Adrenal gland (tissue), 12 donors: ENCODE measurements around the gene SPTAN1. TPM values are rescaled to one million over a fixed set of nuclear protein-coding genes. Genes with fewer than 3 reads are reported as not detected.

ENCODE experiments used
- DNase-seq, 7 donors: peaks; one replicate each; pipeline ENCODE4 v3.0.0-alpha.2; 2019 to 2020
- H3K27ac ChIP-seq, 5 donors: fragments of 200-600 bp; sonication (generic) in 4 of 5; 1 replicate in 3 of 5; 2 replicates in 2 of 5; pipeline versions ENCODE4 v1.5.1 to v1.8.0; 2016 to 2020; ENCODE audit warnings: mild to moderate bottlenecking in 1 of 5
- H3K27me3 ChIP-seq: fragments of 200-600 bp; 2 replicates; pipeline ENCODE4 v1.8.0; 2021
- H3K36me3 ChIP-seq, 2 donors: fragments of 200-600 bp; replicated peaks in 1 of 2; 1 replicate in 1 of 2; 2 replicates in 1 of 2; pipeline versions ENCODE4 v1.5.1 to v1.8.0; 2018 to 2022
- H3K4me1 ChIP-seq, 2 donors: fragments of 200-600 bp; replicated peaks in 1 of 2; 1 replicate in 1 of 2; 2 replicates in 1 of 2; pipeline versions ENCODE4 v1.5.1 to v1.8.0; 2018 to 2021
- H3K4me3 ChIP-seq, 4 donors: fragments of 200-600 bp; sonication (generic) in 3 of 4; one replicate each; pipeline ENCODE4 v1.5.1; 2016 to 2018
- H3K9me3 ChIP-seq, 3 donors: fragments of 200-600 bp; sonication (generic) in 1 of 3; replicated peaks in 1 of 3; 1 replicate in 2 of 3; 2 replicates in 1 of 3; pipeline versions ENCODE4 v1.5.1 to v1.8.0; 2016 to 2021
- POLR2A ChIP-seq, 2 donors: fragments of 450-650 bp; IDR thresholded peaks; one replicate each; pipeline ENCODE4 v1.6.1; 2017; ENCODE audit warnings: antibody characterized with exemption in 2 of 2, mild to moderate bottlenecking in 2 of 2, moderate library complexity in 1 of 2
- WGBS, 4 donors: extraction: QIAGEN DNeasy Blood & Tissue Kit in 2 of 4; methylation state at CpG; one replicate each; pipeline versions ENCODE4 v1.1.5 to v1.1.7; 2013 to 2017; 5-methylcytosine and 5-hydroxymethylcytosine counted together
- intact Hi-C, 2 donors: fragments of 100-400 bp; cut with DNase I; formaldehyde crosslinking; loops; one replicate each; pipeline versions ENCODE4 v1.14.1 to v1.15.0; 2022 to 2023
- polyA plus RNA-seq, 3 donors: library from polyadenylated mRNA; stranded (reverse); fragments of 200-250 nt in 2 of 3; fragments of 350-450 nt in 1 of 3; fragmentation: Illumina TruSeq in 1 of 3; extraction: RNeasy Lipid Tissue Mini Kit (QIAGEN cat#74804) in 1 of 3; gene quantifications; one replicate each; pipeline ENCODE4 v1.2.3, GENCODE V29; 2013 to 2014
- total RNA-seq, 9 donors: library from RNA; depleted of rRNA in 4 of 9; stranded (reverse); fragments of >200 nt in 4 of 9; fragments of 120-200 nt in 1 of 9; fragmentation: NEBNext Ultra II Directional in 1 of 9; extraction: Animal tissue kit (Norgen Biotek cat#: 25700) in 1 of 9; gene quantifications; one replicate each; pipeline versions ENCODE4 v1.1.0 to v1.2.4, GENCODE V29; 2013 to 2023
- TF ChIP-seq, protein P1 (sequence below), 6 experiments: fragments of 450-650 bp in 4 of 6; fragments of 200-600 bp in 2 of 6; sonication (generic) in 1 of 6; IDR thresholded peaks; 1 replicate in 5 of 6; 2 replicates in 1 of 6; pipeline versions ENCODE4 v1.5.1 to v1.8.0; 2016 to 2021; ENCODE audit warnings: antibody characterized with exemption in 6 of 6, mild to moderate bottlenecking in 2 of 6, moderate library complexity in 1 of 6
- donor health status: healthy with polysubstance abuse.
- donor health status: Bipolar disorder and iron deficiency.
- donor health status: DM: yes; HTN: yes; CAD: no.
- donor health status: DM: no; HTN: no; CAD: no.
- donor health status: DM: no; HTN: no; CAD: no.
- donor health status: DM: yes; HTN: yes; CAD: no.

Gene SPTAN1
- total and polyA plus RNA-seq, 12 donors, result 136 to 316 (median 227) TPM

- TF ChIP-seq, protein P1, sequence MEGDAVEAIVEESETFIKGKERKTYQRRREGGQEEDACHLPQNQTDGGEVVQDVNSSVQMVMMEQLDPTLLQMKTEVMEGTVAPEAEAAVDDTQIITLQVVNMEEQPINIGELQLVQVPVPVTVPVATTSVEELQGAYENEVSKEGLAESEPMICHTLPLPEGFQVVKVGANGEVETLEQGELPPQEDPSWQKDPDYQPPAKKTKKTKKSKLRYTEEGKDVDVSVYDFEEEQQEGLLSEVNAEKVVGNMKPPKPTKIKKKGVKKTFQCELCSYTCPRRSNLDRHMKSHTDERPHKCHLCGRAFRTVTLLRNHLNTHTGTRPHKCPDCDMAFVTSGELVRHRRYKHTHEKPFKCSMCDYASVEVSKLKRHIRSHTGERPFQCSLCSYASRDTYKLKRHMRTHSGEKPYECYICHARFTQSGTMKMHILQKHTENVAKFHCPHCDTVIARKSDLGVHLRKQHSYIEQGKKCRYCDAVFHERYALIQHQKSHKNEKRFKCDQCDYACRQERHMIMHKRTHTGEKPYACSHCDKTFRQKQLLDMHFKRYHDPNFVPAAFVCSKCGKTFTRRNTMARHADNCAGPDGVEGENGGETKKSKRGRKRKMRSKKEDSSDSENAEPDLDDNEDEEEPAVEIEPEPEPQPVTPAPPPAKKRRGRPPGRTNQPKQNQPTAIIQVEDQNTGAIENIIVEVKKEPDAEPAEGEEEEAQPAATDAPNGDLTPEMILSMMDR (IDR thresholded peaks at IDR 0.05), result no peak
- no peak for TF ChIP-seq POLR2A (IDR thresholded peaks at IDR 0.05)
- no peak overlapping the region for H3K4me3 ChIP-seq
- peaks cover 0 to 85% of the 10 kb centered on the region in 2 donors for H3K36me3 ChIP-seq
- DNase-seq, result no peak
- peaks cover 0 to 7% of the 10 kb centered on the region in 2 donors for H3K4me1 ChIP-seq
- no peaks in the 10 kb centered on the region for H3K9me3 ChIP-seq
- intact Hi-C loops, result no loop called here
- no peaks in the 10 kb centered on the region for H3K27me3 ChIP-seq
- WGBS, 4 donors, result 92 to 98% (median 94%) methylated on average over 8 of the region's 8 CpGs
- H3K27ac ChIP-seq, result peak overlapping the region in 1 of 5 donors; percentile 15
Observed at GRCh38 chr9:128603697-128604096, 51.3 kb downstream of the SPTAN1 start.

- peaks cover 0 to 97% of the 10 kb centered on the region in 2 donors for H3K36me3 ChIP-seq
- H3K27ac ChIP-seq, result peak overlapping the region in 4 of 5 donors; percentile 33 to 80 (median 70)
- TF ChIP-seq, protein P1 (IDR thresholded peaks at IDR 0.05), result no peak
- TF ChIP-seq POLR2A (IDR thresholded peaks at IDR 0.05), result no peak
- no peaks in the 10 kb centered on the region for H3K27me3 ChIP-seq
- peaks cover 0 to 7% of the 10 kb centered on the region in 2 donors for H3K4me1 ChIP-seq
- no peaks in the 10 kb centered on the region for H3K9me3 ChIP-seq
- 58 to 72% (median 64%) methylated on average over 11 to 16 of the region's 16 CpGs for WGBS, 4 donors
- peak; percentile 82 to 95 (median 94) for DNase-seq
- no peak overlapping the region for H3K4me3 ChIP-seq
- intact Hi-C loops, result no loop called here
Observed at GRCh38 chr9:128607642-128608350, 55.4 kb downstream of the SPTAN1 start.

- intact Hi-C loops, result no loop called here
- H3K36me3 ChIP-seq, result peaks cover 0 to 98% of the 10 kb centered on the region in 2 donors
- H3K9me3 ChIP-seq, result no peaks in the 10 kb centered on the region
- DNase-seq, result no peak
- H3K4me3 ChIP-seq, result no peak overlapping the region
- no peaks in the 10 kb centered on the region for H3K27me3 ChIP-seq
- H3K4me1 ChIP-seq, result peaks cover 0 to 7% of the 10 kb centered on the region in 2 donors
- no peak overlapping the region for H3K27ac ChIP-seq
- no peak for TF ChIP-seq POLR2A (IDR thresholded peaks at IDR 0.05)
- TF ChIP-seq, protein P1 (IDR thresholded peaks at IDR 0.05), result no peak
- WGBS, 4 donors, result 86 to 97% (median 96%) methylated on average over 3 of the region's 3 CpGs
Observed at GRCh38 chr9:128610897-128611296, 58.5 kb downstream of the SPTAN1 start.

DNA sequence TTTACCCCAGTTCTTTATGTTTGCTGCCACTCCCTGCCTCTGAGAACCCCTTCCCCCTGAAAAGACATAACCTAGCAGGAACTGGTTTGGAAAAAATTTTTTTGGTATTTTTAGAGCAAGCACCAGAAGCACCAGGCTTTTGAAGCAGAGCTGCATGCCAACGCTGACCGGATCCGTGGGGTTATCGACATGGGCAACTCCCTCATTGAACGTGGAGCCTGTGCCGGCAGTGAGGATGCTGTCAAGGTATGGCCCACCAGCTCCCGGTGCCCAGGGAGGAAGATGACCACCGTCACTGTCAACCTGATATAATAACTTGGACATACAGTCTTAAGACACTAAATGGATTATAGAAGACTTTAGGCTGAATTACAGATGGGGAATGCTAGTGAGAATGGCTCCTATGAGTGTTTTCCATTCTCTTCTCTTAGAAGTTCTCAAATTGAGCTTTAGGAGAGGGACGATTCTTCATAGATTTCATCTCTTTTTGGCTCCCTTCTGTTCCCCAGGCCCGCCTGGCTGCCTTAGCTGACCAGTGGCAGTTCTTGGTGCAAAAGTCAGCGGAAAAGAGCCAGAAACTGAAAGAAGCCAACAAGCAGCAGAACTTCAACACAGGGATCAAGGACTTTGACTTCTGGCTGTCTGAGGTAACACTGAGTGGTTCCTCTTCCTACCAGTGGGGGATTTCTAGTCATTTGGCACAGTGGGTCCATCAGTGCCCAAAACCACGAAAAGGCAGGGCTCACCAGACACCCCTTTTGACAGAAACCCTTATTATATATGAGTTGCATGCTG, 59.4 kb downstream of the SPTAN1 start:
- no peaks in the 10 kb centered on the region for H3K27me3 ChIP-seq
- WGBS, 4 donors, result 91 to 96% (median 95%) methylated on average over 11 to 12 of the region's 12 CpGs
- DNase-seq, result no peak
- H3K36me3 ChIP-seq, result peaks cover 0 to 100% of the 10 kb centered on the region in 2 donors
- peaks cover 0 to 7% of the 10 kb centered on the region in 2 donors for H3K4me1 ChIP-seq
- no peaks in the 10 kb centered on the region for H3K9me3 ChIP-seq
- TF ChIP-seq, protein P1 (IDR thresholded peaks at IDR 0.05), result no peak
- TF ChIP-seq POLR2A (IDR thresholded peaks at IDR 0.05), result no peak
- no peak overlapping the region for H3K27ac ChIP-seq
- intact Hi-C loops, result no loop called here
- H3K4me3 ChIP-seq, result no peak overlapping the region
